ENCODE results near the gene FBXL17. TPM values are rescaled to one million over a fixed set of nuclear protein-coding genes. Genes with fewer than 3 reads are reported as not detected.

FBXL17 gene
- total and polyA plus RNA-seq, 9 of the 15 experiments (the other 6 are each of a cell fraction or from before 2014, with no cell fraction given), result 0.32 to 5.4 (median 1.8) TPM

- H3K27ac ChIP-seq (ENCODE audit: extremely low read depth, low read depth, low read length), result no peak overlapping the region
- ATAC-seq, result no peak
- in situ Hi-C loops (cut with MboI), result no loop called here
- no peaks in the 10 kb centered on the region for H3K9me3 ChIP-seq (replicated peaks; ENCODE audit: control insufficient read depth, insufficient read depth, low read depth, low read length)
- H3K9me1 ChIP-seq (ENCODE audit: control insufficient read depth, insufficient read depth, low read length), result no peaks in the 10 kb centered on the region
- DNase-seq (ENCODE audit: extremely low read depth in 1 of 4, low spot score in 3 of 4), result no peak
- peaks cover 3% of the 10 kb centered on the region; the same call in 1 of the 3 replicates for H3K79me2 ChIP-seq (ENCODE audit: control insufficient read depth, insufficient read depth, low read length)
- ChIA-PET POLR2A (interaction anchor here (0.8 kb wide), 1 partner anchor 187 kb away, joined by 5 read pairs; no protein-coding TSS in a partner anchor), CTCF (ENCODE audit: low intra/inter-chr PET ratio) (no interaction called here)
- no peak overlapping the region for H3K9ac ChIP-seq (ENCODE audit: insufficient read depth in 1 of 2, low read depth in 2 of 2, low read length in 2 of 2)
- intact Hi-C loops (cut with micrococcal nuclease), result loop anchor here (10.0 kb wide), 1 partner anchor 337 kb away; no protein-coding TSS in a partner anchor
- 9% methylated on average over 2 of the region's 3 CpGs for WGBS (ENCODE audit: insufficient coverage, low coverage, missing lambda C conversion rate)
- H3K4me2 ChIP-seq (ENCODE audit: insufficient read depth, low read length), result no peak overlapping the region
- peaks cover 0 to 7% of the 10 kb centered on the region in 2 experiments; a peak in 3 of 5 replicates for H3K4me1 ChIP-seq (replicated peaks in 1 of 2; ENCODE audit: control insufficient read depth in 2 of 2, insufficient read depth in 2 of 2, low read length in 2 of 2)
- H4K20me1 ChIP-seq (replicated peaks; ENCODE audit: control insufficient read depth, insufficient read depth, low read length), result no peaks in the 10 kb centered on the region
- no peak overlapping the region for H3K4me3 ChIP-seq
- FAIRE-seq, result no peak
- H3K27me3 ChIP-seq (ENCODE audit: control insufficient read depth in 2 of 2, insufficient read depth in 2 of 2, low read length in 2 of 2), result no peaks in the 10 kb centered on the region
- H2AFZ ChIP-seq (ENCODE audit: low read depth, low read length), result no peak overlapping the region
- no peaks in the 10 kb centered on the region for H3K36me3 ChIP-seq (ENCODE audit: control insufficient read depth, insufficient read depth, low read length)
- no TSS peak for BruUV-seq (replicated peaks)
- TF ChIP-seq ZNF398 (CRISPR knock-in tag; IDR thresholded peaks at IDR 0.05) (no peak), ZNF41 (CRISPR knock-in tag; conservative IDR thresholded peaks at IDR 0.05) (no peak), RNF219 (CRISPR knock-in tag; IDR thresholded peaks at IDR 0.05) (no peak), TEAD4 (IDR thresholded peaks at IDR 0.05; ENCODE audit: low read length) (no peak), TEAD4 (CRISPR knock-in tag; IDR thresholded peaks at IDR 0.05; ENCODE audit: borderline replicate concordance) (no peak), HLTF (IDR thresholded peaks at IDR 0.05) (no peak), CBFA2T3 (IDR thresholded peaks at IDR 0.05) (no peak), NR3C1 (CRISPR knock-in tag; IDR thresholded peaks at IDR 0.05) (no peak), HINFP (tag; conservative IDR thresholded peaks at IDR 0.05; ENCODE audit: low read depth) (no peak), RFX1 (IDR thresholded peaks at IDR 0.05) (no peak), KLF13 (tag; IDR thresholded peaks at IDR 0.05; ENCODE audit: borderline replicate concordance, low read depth) (no peak), E4F1 (CRISPR knock-in tag; IDR thresholded peaks at IDR 0.05; ENCODE audit: borderline replicate concordance) (no peak), IRF9 (tag; IDR thresholded peaks at IDR 0.05) (no peak), NFIX (CRISPR knock-in tag; IDR thresholded peaks at IDR 0.05; ENCODE audit: low read depth) (no peak)
Measured at GRCh38 chr5:108387758-108388157, 5.9 kb upstream of the FBXL17 start.

All from K562 (cell line).